Measurements from ENCODE around the gene SELENON. TPM values are rescaled to one million over a fixed set of nuclear protein-coding genes. Genes with fewer than 3 reads are reported as not detected.

Gene SELENON
- total and polyA plus RNA-seq, 2 of the 13 experiments (the other 11 are each of a cell fraction or from before 2014, with no cell fraction given), result 3.8 to 8.0 TPM

DNA sequence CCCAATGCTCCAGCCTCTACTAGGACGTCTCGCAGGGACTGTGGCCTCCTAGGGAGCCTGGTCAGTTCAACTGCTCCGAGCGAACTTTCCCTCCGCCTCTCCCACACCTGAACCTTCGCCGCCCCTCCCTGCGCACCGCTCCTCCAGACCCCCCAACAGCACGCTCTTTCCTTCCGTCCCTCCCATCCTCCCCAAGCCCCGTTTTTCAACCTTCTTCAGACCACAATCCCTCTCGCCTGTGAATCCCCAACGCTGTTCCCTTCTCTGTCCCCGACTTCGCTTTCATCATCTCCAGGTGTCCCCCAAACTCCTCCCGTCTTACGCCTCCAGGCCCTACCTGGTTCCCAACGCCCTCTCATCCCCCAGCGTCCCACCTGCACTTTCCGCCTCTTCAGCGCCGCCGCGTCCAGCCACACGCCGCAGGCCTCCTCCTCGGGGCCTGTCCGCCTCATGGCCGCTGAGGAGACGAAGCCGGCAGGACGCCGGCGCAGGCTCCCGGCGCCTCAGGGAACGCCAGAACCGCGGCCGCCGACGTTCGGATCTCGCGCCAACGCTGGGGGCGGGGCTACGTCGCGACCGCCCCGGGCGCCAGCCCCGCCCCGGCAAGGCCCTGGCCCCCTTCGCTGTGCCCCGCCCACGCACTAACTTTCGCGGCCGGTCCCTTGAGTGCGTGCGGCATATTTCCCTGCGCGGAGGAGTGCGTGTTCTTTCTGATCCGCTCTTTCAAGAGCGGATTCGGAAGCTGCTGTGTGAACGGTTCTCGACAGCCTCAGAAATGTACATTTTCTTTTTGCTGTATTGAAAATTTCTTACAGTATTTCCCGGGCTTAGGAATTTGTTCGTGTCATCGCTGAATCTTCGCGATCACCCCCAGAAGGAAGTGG is 59.2 kb downstream of the SELENON start, which contains the start of gene AUNIP (continued):
- TF ChIP-seq PHF20 (CRISPR knock-in tag; IDR thresholded peaks at IDR 0.05) (peak; percentile 56), HES4 (CRISPR knock-in tag; IDR thresholded peaks at IDR 0.05; ENCODE audit: borderline replicate concordance) (no peak), ZNF577 (CRISPR knock-in tag; IDR thresholded peaks at IDR 0.05; ENCODE audit: borderline replicate concordance, low read depth) (no peak), ZFX (CRISPR knock-in tag; IDR thresholded peaks at IDR 0.05; ENCODE audit: low read depth) (peak; percentile 95), YY1 (IDR thresholded peaks at IDR 0.05; ENCODE audit: insufficient read depth, insufficient replicate concordance, low read depth, low read length) (peak; percentile 80), ARHGAP35 (CRISPR knock-in tag; IDR thresholded peaks at IDR 0.05; ENCODE audit: borderline replicate concordance) (peak; percentile 58; the same call in 1 of the 2 replicates), CEBPZ (IDR thresholded peaks at IDR 0.05; ENCODE audit: low read length) (no peak), BRF2 (CRISPR knock-in tag; IDR thresholded peaks at IDR 0.05) (peak; percentile 85; the same call in 1 of the 2 replicates), JARID2 (CRISPR knock-in tag; IDR thresholded peaks at IDR 0.05; ENCODE audit: insufficient replicate concordance) (peak; percentile 32), RFX3 (CRISPR knock-in tag; IDR thresholded peaks at IDR 0.05) (no peak), STAT5B (CRISPR knock-in tag; IDR thresholded peaks at IDR 0.05) (no peak), SIN3A (IDR thresholded peaks at IDR 0.05; ENCODE audit: borderline replicate concordance, low read depth, low read length) (peak; percentile 99)
- TF ChIP-seq, protein P1, sequence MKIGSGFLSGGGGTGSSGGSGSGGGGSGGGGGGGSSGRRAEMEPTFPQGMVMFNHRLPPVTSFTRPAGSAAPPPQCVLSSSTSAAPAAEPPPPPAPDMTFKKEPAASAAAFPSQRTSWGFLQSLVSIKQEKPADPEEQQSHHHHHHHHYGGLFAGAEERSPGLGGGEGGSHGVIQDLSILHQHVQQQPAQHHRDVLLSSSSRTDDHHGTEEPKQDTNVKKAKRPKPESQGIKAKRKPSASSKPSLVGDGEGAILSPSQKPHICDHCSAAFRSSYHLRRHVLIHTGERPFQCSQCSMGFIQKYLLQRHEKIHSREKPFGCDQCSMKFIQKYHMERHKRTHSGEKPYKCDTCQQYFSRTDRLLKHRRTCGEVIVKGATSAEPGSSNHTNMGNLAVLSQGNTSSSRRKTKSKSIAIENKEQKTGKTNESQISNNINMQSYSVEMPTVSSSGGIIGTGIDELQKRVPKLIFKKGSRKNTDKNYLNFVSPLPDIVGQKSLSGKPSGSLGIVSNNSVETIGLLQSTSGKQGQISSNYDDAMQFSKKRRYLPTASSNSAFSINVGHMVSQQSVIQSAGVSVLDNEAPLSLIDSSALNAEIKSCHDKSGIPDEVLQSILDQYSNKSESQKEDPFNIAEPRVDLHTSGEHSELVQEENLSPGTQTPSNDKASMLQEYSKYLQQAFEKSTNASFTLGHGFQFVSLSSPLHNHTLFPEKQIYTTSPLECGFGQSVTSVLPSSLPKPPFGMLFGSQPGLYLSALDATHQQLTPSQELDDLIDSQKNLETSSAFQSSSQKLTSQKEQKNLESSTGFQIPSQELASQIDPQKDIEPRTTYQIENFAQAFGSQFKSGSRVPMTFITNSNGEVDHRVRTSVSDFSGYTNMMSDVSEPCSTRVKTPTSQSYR (CRISPR knock-in tag; IDR thresholded peaks at IDR 0.05; ENCODE audit: borderline replicate concordance), result no peak
- TF ChIP-seq, protein P2, sequence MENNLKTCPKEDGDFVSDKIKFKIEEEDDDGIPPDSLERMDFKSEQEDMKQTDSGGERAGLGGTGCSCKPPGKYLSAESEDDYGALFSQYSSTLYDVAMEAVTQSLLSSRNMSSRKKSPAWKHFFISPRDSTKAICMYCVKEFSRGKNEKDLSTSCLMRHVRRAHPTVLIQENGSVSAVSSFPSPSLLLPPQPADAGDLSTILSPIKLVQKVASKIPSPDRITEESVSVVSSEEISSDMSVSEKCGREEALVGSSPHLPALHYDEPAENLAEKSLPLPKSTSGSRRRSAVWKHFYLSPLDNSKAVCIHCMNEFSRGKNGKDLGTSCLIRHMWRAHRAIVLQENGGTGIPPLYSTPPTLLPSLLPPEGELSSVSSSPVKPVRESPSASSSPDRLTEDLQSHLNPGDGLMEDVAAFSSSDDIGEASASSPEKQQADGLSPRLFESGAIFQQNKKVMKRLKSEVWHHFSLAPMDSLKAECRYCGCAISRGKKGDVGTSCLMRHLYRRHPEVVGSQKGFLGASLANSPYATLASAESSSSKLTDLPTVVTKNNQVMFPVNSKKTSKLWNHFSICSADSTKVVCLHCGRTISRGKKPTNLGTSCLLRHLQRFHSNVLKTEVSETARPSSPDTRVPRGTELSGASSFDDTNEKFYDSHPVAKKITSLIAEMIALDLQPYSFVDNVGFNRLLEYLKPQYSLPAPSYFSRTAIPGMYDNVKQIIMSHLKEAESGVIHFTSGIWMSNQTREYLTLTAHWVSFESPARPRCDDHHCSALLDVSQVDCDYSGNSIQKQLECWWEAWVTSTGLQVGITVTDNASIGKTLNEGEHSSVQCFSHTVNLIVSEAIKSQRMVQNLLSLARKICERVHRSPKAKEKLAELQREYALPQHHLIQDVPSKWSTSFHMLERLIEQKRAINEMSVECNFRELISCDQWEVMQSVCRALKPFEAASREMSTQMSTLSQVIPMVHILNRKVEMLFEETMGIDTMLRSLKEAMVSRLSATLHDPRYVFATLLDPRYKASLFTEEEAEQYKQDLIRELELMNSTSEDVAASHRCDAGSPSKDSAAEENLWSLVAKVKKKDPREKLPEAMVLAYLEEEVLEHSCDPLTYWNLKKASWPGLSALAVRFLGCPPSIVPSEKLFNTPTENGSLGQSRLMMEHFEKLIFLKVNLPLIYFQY (CRISPR knock-in tag; IDR thresholded peaks at IDR 0.05; ENCODE audit: borderline replicate concordance), result peak; percentile 27; the same call in 1 of the 2 replicates
